Activated effector memory CD4-positive, alpha-beta T cell treated with Interleukin-2 at 50 U/mL for 16 hours (primary cell): ENCODE measurements around the gene PSMG2.

ENCODE experiments used
- DNase-seq: peaks from one replicate; pipeline ENCODE4 v3.0.0-alpha.2; 2020

Gene PSMG2, protein sequence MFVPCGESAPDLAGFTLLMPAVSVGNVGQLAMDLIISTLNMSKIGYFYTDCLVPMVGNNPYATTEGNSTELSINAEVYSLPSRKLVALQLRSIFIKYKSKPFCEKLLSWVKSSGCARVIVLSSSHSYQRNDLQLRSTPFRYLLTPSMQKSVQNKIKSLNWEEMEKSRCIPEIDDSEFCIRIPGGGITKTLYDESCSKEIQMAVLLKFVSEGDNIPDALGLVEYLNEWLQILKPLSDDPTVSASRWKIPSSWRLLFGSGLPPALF

DNA sequence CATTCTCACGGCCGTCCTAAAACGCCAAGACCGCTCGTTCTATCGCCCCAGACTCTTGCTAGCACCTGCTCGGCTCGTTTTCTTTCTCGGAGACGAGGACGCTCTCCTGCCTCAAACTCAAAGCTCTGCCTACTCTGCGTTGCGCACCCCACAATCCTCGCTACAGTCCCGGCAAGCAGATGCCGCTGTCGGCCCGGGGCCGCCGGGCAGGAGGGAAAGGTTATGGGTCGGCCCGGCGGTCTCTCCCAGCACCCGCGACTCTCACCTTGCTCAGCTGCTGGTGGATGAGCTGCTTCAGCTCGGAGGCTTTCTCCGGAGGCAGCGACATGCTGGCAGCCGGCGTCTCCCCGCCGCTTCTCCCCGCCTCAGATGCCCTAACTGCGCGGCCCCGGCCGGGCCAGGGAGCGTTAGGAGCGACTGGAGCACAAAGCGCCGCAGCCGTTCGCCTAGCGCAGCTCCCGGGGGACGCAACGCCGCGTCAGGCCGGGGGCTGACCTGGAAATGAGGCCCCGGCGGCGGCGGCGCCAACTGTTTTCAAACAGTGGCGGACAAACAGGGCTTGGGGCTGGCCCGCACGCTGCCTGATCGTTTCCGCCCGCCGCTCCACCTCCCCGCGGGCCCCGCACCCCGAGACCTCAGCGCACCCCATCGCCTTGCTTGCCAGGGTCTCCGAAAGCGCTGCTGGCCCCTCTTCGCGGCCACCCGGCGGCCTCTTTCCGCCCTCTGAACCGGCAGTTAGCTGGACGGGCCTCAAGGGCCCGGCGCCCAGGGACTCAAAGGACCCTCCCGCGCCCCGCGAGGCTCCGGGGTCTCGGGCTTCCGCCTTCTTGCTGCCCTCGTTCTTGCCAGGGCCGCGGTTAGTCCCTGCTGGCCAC lies at the start of gene PSMG2, which contains the start of gene CEP76:
PSMG2 (plus strand) TSS at position 822 of the 875 bp plus-strand sequence. CDS start 66 bp downstream, outside the sequence.
CEP76 (minus strand) TSS at position 503 of the 875 bp plus-strand sequence; CDS start at position 328, 175 bp downstream.
- DNase-seq = peak; percentile 79

DNA sequence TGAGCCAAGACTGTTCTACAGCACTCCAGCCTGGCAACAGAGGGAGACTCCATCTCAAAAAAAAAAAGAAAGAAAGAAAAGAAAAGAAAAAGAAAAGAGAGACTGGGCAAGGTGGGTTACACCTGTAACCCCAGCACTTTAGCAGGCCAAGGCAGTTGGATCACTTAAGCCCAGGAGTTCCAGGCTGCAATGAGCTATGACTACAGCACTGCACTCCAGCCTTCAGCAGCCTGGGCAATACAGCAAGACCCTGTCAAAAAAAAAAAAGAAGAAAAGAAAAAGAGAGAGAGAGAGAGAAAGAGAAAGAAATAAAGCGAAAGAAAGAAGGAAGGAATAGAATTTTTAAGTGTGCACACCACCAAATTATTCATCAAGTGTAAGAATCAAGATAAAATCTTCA lies 47.9 kb upstream of the PSMG2 start:
- DNase-seq = no peak

DNA sequence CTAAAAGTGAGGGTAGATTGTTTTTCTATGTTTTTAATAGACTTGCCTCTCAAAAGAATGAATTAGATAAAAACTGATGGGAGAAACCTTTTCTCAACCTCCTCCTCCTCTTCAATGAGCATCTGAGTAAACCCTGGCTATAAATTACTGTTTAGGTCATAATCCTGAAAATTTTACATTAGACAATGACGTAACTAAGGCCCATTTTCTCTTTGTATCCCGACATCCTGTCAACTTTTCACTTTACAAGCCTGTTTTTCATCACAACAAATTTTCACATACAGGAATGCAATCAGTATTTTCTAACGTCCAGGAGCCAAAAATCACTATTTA lies 46.3 kb upstream of the PSMG2 start:
- DNase-seq = no peak

DNA sequence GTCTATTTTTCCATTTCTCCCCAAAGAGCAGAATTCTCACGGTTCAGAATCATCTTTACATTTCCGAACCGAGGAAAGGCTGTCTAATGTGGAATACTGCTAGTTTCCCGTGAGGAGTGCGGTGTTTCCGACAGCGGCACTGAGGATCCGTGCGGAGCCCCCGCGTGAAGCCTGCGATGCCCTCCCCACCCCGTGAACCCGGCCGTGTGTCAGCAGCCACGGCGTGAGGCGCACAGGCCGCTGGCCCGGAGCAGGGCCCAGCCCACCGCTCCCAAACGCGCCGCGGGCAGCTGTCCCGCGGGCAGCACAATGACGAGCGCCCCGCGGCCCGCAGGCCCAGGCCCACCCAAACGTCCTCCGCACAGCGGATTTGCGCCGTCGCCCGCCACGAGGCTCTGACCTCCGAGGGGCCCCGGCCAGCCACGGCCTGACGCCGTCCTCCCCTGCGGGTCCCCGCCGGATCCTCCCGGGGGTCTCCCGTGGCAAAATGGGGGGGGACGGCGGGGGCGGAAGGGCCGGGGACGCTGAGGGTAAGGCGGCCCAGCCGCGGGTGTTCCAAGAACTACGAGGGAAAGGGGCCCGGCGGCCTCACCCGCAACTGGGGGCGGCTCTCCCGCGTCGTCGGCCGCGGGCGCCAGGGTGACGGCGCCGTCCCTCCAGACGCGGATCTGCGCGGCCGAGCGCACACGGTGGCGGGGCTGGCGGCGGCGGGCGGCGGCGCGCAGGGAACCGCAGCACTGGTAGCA lies 45.7 kb upstream of the PSMG2 start:
- no peak for DNase-seq

DNA sequence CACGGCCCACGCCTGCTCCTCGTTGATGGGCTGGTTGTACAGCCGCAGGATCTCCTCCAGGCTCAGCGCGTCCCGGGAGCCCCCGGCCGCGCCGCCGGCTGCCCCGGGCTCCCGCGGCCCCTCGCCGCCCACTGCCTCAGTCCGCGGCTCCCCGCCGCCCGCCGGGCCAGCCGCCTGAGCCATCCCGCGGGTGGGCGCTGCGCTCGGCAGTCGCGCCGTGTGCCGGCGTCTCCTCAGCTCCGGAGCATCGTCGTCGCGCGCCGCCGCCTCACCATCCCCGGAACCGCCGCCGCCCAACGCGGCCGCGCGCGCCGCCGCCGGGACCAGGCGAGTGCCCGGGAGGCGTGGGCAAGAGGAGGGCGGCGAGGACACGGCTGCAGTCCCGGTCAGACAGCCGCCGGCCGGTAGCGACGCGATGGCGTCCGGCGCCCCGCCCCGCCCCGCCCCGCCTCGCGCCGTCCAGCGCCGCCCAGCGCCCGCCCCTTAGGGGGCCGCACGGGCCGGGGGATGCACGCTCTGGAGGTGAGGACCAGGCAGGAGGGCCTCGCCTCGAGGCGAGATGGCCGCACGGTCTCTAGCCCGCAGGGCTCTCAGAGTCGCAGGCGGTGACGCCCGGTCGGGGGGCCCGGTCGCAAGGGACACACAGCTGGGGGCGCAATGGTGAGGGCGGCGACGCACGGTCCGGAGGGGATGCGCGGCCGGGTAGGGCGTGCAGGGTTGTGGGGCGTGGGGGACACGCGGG lies 45.0 kb upstream of the PSMG2 start, which contains the start of gene SPIRE1:
SPIRE1 (minus strand) TSS at position 424 of the 742 bp plus-strand sequence; CDS start at position 183, 241 bp downstream.
- peak; percentile 26 for DNase-seq

DNA sequence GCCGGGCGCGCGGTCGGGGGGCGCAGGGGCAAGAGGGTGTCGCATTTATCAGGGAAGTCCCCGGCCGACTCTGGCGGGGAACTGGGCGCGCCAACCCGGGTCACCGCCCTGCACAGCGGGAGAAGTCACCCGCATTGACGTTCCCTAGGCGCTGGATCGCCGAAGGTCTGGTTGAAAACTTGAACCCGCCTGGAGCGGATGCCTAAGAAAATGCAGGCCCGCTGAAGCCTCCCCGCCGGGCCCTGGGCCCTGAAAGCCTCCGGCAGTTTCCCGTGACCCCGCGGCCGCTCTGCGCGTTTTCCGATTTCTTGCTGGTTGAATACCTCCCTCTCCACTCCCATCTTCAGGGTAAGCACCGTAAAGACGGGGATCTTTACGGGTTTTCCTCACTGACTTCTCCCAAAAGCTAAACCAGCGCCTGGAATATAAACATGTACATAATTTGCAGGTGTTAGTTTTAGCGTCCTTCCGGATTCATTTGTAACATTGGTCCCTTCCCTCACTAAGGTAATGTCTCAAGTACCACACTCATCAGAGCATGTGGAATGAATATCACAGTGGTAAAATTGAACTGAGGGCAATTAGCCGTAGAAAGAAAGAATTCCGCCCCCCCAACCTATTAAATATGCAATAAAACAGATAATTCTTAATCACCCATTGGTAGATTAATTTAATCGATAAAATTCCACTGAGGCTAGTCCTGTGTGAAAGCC lies 44.3 kb upstream of the PSMG2 start:
- DNase-seq = no peak

DNA sequence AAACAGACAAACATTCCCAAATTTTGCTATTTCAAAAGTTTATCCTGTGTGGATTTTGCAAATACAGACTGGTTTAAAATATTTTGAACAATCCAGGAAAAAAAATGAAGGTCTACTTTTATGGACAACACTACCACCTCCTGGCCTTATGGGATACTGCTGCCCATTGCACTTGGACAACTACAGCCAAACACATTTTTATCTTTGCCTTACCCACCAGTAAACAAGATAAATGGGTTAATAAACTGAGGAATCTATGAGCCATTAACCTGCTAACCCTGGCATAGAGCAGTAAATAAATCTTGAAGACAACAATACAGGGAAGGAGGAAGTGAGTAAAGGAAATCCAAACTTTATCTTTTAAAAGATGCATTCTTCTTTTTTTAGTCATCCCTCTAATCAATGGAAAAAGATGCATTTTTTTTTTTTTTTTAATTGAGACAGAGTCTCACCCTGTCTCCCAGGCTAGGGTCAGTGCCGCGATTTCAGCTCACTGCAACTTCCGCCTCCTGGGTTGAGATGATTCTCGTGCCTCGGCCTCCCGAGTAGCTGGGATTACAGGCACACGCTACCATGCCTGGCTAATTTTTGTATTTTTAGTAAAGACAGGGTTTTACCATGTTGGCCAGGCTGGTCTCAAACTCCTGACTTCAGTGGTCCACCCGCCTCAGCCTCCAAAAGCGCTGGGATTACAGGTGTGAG lies 42.8 kb upstream of the PSMG2 start:
- no peak for DNase-seq

DNA sequence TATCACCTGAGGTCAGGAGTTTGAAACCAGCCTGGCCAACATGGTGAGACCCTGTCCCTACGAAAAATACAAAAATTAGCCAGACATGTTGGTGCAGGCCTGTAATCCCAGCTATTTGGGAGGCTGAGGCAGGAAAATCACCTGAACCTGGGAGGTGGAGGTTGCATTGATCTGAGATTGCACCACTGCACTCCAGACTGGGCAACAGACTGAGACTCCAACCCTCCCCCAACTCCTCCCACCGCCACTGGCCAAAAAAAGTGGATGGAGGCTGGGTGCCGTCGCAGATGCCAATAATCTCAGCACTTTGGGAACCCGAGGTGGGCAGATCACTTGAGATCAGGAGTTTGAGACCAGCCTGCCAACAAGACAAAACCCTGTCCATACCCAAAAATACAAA lies 34.8 kb upstream of the PSMG2 start:
- no peak for DNase-seq

DNA sequence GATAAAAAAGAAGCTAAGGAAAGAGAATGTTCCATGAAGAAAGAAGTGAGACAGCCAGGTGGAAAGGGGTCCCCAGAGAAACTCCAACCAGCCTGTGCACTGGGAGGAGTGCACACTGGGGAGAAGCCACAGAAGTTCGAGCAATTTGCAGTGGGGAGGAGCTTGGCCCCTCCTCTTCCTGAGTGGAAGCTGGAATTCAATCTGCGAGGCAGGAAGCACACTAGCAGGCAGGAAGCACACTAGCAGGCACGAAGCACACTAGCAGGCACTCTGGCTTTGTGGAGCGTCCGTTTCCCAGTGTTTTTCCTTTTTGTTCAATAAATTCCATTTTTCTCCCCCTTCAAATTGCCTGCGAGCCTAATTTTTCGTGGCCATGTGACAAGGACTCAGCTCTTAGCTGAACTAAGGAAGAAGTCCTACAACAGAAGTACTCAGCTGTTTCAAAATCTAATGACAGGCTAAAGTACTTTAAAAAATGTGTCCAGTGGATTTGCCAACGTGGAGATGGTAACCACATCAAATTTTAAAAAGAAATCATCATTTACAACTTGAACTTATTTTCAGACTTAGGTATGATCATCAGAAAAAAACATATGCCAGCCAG lies 23.6 kb upstream of the PSMG2 start:
- DNase-seq = no peak

DNA sequence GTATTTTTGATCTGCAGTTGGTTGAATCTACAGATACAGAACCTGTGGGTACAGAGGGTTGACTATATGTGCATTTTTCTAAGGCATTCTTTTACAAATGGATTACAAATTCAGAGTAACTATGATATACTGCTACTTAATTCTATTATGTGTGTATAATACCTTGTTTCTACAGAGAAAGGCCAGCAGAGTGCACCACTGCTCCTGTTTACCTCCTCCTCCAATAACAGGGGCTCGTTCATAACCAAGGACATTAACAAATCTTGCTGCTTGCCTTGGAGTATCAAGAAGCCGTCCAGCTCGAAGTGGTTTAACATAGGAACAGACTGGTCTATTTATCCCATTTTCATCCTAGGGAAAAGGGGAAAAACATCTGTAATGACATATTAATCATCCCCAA lies 16.7 kb upstream of the PSMG2 start:
- no peak for DNase-seq

DNA sequence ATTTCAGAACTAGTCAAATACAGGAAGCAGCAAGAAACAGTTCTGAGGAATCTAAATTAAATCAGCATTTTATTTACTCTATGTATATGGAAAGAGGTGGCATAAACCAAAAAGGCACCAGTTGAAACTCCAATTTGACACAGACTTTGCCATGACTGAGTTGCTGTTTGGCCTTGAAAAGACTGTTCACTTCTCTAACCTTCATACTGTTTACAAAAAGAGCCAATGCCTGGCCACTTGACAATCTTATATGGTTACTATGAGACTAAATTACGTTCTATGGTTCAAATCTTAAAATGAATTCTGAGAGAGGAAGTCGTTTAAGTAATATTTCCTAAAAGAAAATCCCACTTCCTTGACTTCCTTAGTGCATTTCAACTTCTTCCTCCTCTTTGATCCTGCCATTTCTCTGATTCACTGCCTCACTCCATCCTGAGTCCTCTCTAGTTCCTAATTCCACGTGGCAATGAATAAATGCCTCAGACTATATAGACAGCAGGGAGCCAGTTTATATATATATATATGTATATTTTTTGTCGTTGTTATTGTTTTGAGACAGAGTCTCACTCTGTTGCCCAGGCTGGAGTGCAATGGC lies 13.5 kb upstream of the PSMG2 start:
- DNase-seq = no peak

DNA sequence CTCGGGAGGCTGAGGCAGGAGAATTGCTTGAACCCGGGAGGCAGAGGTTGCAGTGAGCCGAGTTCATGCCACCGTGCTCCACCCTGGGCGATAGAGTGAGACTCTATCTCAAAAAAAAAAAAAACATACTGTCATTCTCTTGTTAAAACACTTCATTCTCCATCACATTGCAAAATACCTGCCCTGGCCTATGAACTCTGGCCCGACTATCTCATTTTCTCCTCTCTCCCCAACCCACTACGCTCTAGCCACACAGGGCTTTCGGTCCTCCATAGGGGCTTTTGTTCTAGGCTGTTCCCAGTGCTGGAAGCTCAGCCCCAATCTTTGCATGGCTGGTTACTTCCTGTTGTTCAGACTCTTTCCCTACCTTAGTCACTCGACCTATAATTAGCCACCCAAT lies 10.6 kb upstream of the PSMG2 start:
- no peak for DNase-seq

DNA sequence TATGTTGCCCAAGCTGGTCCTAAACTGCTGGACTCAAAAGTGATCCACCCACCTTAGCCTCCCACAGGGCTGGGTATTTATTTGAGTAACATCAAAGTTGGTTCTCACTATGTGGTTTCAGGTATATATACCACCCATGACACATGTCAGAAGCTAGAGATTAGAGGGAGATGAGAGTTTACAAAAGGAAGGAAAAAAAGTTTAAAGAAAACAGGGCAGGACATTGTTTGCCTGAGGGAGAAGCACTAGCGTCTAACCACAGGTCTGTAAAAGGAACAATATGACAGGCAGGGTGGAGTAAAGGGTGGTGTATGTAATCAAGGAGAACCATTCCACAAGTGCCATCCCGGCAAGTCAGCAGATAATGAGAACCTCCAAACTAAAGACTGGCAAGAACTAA lies 8.8 kb upstream of the PSMG2 start:
- DNase-seq = no peak

DNA sequence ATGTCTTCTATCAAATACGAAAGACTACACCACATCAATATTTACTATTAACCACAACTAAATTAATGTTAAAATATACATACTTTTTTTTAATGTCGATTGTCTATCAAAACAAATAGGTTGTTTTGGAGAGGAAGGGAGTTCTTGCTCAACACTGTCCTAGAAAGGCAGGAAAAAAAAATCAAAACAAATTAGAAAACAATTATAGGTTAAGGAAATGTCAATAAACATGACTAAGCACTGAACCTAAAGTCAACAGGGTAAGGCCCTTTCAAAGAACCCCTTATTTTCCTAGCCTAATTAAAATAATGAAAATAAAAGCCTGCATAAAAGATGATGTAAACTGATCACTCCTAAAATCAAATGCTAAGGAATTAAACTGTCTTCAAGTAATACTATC lies 3.1 kb upstream of the PSMG2 start:
- DNase-seq = no peak

DNA sequence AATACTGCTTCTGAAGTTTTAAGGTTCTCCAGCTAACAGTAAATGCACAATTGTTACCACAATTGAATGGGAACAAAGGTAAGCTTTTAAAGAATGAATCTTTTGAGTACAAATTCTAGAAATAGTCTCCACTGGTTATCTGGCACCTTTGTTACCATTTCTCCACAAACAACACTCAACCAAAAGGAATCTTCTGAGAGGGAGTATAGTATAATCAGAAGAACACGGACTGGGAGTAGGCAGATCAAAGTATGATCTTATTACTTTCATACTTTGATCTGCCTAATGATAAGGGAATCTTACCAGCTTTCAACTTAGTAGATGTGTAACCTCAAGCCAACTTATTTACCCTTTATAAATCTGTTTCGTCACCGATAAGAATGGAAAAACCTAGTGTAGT lies 1.7 kb upstream of the PSMG2 start:
- no peak for DNase-seq

DNA sequence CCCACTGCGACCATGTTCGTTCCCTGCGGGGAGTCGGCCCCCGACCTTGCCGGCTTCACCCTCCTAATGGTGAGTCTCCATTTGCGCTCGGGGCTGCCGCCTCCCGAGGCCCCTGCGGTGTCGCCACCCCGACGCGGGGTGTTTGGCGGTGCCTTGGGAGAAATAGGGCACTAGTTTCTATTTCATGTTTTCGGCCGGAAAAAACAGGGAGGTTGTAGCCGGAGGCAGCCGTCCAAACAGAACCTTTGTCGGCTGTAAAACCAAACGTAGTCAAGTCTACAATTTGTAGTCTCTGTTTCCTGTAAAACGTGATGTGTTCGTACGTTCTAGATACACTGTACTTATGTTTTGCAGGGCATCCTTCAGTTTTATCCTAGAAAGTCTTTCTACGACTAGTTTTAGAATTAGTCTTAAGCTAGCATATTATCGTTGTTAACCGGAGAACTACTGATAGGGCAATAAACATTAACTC lies 290 bp downstream of the PSMG2 start:
- DNase-seq = no peak

DNA sequence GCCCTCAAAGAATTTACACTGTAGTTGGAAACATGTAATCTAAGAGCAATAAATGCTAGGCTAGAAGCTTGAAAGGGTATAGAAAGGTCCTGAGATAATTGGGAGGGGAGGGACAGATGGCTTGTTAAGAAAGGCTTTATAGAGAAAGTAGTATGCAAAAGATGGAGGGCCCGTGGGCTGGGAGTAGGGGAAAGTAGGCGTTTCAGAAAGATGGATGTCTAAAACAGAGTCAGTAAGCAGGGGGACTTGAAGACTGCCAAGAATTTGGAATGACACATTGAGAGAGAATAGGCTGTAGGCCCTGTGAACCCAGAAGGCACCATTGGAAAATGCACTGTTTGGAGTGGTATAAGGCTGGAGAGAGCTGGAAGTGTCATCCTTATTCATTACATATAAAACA lies 822 bp downstream of the PSMG2 start:
- no peak for DNase-seq

DNA sequence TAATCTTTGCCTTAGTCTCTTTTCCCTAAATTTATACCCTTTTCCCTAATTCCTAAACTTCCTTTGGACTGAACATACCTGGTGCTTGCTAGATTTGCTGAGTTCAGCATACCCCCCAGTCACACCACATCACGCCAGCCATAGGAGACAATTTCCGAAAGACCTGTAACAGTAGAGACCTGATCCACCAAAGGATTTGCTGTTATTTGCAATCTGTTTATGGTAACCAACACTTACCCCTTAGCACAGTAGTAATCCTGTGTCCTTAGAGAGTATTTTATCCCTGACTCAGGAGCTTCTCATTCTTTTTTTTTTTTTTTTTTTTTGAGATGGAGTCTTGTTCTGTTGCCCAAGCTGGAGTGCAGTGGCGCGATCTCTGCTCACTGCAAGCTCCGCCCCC lies 8.6 kb downstream of the PSMG2 start:
- DNase-seq = no peak

DNA sequence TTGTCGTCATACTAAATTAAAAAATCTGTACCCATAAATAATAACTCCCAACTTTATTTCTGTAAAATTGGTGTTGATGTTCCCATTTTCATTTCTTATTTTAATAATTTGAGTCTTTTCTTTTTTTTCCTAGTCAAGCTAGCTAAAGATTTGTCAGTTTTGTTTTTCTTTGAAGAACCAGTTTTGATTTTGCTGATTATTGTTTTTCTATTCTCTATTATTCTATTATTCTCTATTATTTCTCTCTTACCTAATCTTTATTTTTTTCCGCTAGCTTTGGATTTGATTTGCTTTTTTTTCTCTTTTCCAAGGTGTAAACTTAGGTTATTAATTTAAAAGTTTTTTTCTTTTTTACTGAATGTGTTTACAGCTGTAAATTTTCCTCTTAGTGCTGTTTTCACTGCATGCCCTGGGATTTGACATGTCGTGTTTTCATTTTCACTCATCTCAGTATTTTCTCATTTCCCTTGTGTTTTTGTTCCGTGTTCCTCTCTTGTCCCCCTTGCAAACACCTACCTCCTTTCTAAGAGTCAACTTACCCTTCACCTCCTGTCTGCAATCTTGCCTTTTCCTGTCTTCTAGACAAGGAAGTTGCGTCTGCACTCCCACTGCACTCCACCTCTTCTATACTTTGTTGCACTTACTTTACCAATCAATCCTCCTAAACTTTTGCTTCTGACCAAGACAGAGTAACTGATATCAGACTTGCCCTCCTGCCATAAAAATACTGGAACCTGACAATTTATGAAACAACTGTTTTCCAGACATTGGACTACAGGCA lies 18.8 kb downstream of the PSMG2 start:
- DNase-seq = no peak

DNA sequence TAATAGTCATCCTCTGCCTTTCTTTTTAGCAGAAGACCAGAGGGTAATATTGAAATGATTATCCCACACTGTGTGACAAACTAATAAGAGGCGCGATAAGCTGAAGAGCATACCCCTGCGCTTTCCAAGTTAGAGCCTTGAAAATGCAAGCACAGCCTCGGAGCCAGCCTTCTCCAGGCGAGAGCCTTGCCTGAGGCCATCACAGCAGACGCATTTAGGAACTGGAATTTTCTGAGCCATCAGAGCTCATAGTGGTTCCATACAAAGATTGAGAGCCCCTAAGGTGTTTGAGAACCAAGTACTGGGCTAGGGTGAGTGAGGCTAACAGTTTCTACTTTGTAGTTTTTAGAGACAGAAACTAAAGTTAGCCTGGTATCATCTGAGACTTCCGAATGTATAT lies 19.9 kb downstream of the PSMG2 start:
- DNase-seq = no peak
